SK-N-SH treated with all-trans-retinoic acid at 6 μM for 48 hours (cell line): ENCODE data around the gene UTS2B.

Experiments
- ATAC-seq: fragments of 200-7000 bp; cut with Tn5 transposase; 3 replicates; pipeline ENCODE4 v1.9.1; 2020; ENCODE audit warnings: mild to moderate bottlenecking, moderate library complexity
- ARNTL ChIP-seq: fragments of 450-650 bp; formaldehyde crosslinking; IDR thresholded peaks from 2 replicates; pipeline ENCODE4 v1.5.0; 2020; ENCODE audit warnings: low read depth, mild to moderate bottlenecking, moderate library complexity, borderline replicate concordance
- BACH2 ChIP-seq: fragments of 250-450 bp; sonication (Bioruptor Pico); IDR thresholded peaks from 2 replicates; pipeline ENCODE4 v1.9.0; 2021; ENCODE audit warnings: mild to moderate bottlenecking, borderline replicate concordance
- CSDC2 ChIP-seq: fragments of 250-450 bp; sonication (Bioruptor Pico); IDR thresholded peaks from 2 replicates; pipeline ENCODE4 v1.5.0; 2020; ENCODE audit warnings: mild to moderate bottlenecking, moderate library complexity
- ESRRG ChIP-seq: fragments of 250-450 bp; sonication (Bioruptor Pico); IDR thresholded peaks from 2 replicates; pipeline ENCODE4 v1.6.1; 2021; ENCODE audit warnings: mild to moderate bottlenecking
- PPARA ChIP-seq: fragments of 250-450 bp; sonication (Bioruptor Pico); IDR thresholded peaks from 2 replicates; pipeline ENCODE4 v1.5.0; 2020; ENCODE audit warnings: mild to moderate bottlenecking, borderline replicate concordance
- RARB ChIP-seq: fragments of 250-450 bp; sonication (Bioruptor Pico); IDR thresholded peaks from 2 replicates; pipeline ENCODE4 v1.8.0; 2021; ENCODE audit warnings: mild to moderate bottlenecking, moderate library complexity
- TCF4 ChIP-seq: fragments of 250-450 bp; sonication (Bioruptor Pico); IDR thresholded peaks from 2 replicates; pipeline ENCODE4 v1.8.0; 2021; ENCODE audit warnings: mild to moderate bottlenecking, moderate library complexity, borderline replicate concordance
- TOX ChIP-seq: fragments of 250-450 bp; sonication (Bioruptor Pico); IDR thresholded peaks from 2 replicates; pipeline ENCODE4 v1.8.0; 2021; ENCODE audit warnings: mild to moderate bottlenecking, moderate library complexity, borderline replicate concordance
- ZC3H10 ChIP-seq: fragments of 250-450 bp; sonication (Bioruptor Pico); IDR thresholded peaks from 2 replicates; pipeline ENCODE4 v1.5.1; 2021; ENCODE audit warnings: mild to moderate bottlenecking, moderate library complexity
- ZFP3 ChIP-seq: fragments of 250-450 bp; sonication (Bioruptor Pico); IDR thresholded peaks from 2 replicates; pipeline ENCODE4 v1.5.0; 2020; ENCODE audit warnings: mild to moderate bottlenecking, moderate library complexity
- ZFP30 ChIP-seq: fragments of 450-650 bp; formaldehyde crosslinking; IDR thresholded peaks from 2 replicates; pipeline ENCODE4 v1.5.0; 2022; ENCODE audit warnings: mild to moderate bottlenecking, moderate library complexity
- ZNF70 ChIP-seq: fragments of 450-650 bp; formaldehyde crosslinking; IDR thresholded peaks from 2 replicates; pipeline ENCODE4 v1.5.0; 2020; ENCODE audit warnings: mild to moderate bottlenecking, moderate library complexity
- ZNF8 ChIP-seq: fragments of 450-650 bp; formaldehyde crosslinking; IDR thresholded peaks from 2 replicates; pipeline ENCODE4 v1.5.0; 2020; ENCODE audit warnings: mild to moderate bottlenecking, moderate library complexity
- TF ChIP-seq, protein P1 (sequence below): fragments of 250-450 bp; sonication (Bioruptor Pico); IDR thresholded peaks from 2 replicates; pipeline ENCODE4 v1.8.0; 2021; ENCODE audit warnings: low read depth, mild to moderate bottlenecking, moderate library complexity, borderline replicate concordance
- TF ChIP-seq, protein P2 (sequence below): fragments of 250-450 bp; sonication (Bioruptor Pico); IDR thresholded peaks from 2 replicates; pipeline ENCODE4 v1.8.0; 2020; ENCODE audit warnings: mild to moderate bottlenecking, moderate library complexity, borderline replicate concordance
- TF ChIP-seq, protein P3 (sequence below): fragments of 250-450 bp; sonication (Bioruptor Pico); IDR thresholded peaks from 2 replicates; pipeline ENCODE4 v1.5.1; 2021; ENCODE audit warnings: mild to moderate bottlenecking, moderate library complexity
- TF ChIP-seq, protein P4 (sequence below): fragments of 250-450 bp; sonication (Bioruptor Pico); IDR thresholded peaks from 2 replicates; pipeline ENCODE4 v1.5.1; 2020; ENCODE audit warnings: low read depth, mild to moderate bottlenecking, moderate library complexity
- TF ChIP-seq, protein P5 (sequence below): fragments of 250-450 bp; sonication (Bioruptor Pico); IDR thresholded peaks from 2 replicates; pipeline ENCODE4 v1.5.0; 2020; ENCODE audit warnings: mild to moderate bottlenecking, moderate library complexity

Gene UTS2B

DNA sequence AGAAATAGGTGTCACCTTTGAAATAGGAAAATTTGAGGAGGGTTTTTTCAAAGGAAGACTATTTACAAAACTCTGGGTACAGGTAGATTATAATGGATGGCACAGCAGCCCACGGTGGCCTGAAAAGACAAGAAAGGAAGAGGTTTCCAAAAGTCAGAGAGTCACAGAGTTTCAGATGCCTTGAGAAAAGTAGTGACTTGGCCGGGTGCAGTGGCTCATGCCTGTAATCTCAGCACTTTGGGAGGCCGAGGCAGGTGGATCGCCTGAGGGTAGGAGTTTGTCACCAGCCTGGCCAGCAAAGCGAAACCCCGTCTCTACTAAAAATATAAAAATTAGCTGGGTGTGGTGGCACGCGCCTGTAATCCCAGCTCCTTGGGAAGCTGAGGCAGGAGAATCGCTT, 96.1 kb downstream of the UTS2B start (continued):
- TF ChIP-seq, protein P1, sequence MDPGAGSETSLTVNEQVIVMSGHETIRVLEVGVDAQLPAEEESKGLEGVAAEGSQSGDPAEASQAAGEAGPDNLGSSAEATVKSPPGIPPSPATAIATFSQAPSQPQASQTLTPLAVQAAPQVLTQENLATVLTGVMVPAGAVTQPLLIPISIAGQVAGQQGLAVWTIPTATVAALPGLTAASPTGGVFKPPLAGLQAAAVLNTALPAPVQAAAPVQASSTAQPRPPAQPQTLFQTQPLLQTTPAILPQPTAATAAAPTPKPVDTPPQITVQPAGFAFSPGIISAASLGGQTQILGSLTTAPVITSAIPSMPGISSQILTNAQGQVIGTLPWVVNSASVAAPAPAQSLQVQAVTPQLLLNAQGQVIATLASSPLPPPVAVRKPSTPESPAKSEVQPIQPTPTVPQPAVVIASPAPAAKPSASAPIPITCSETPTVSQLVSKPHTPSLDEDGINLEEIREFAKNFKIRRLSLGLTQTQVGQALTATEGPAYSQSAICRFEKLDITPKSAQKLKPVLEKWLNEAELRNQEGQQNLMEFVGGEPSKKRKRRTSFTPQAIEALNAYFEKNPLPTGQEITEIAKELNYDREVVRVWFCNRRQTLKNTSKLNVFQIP, result no peak
- no peak for TF ChIP-seq ESRRG (CRISPR knock-in tag)
- no peak for TF ChIP-seq CSDC2 (CRISPR knock-in tag)
- TF ChIP-seq, protein P2, sequence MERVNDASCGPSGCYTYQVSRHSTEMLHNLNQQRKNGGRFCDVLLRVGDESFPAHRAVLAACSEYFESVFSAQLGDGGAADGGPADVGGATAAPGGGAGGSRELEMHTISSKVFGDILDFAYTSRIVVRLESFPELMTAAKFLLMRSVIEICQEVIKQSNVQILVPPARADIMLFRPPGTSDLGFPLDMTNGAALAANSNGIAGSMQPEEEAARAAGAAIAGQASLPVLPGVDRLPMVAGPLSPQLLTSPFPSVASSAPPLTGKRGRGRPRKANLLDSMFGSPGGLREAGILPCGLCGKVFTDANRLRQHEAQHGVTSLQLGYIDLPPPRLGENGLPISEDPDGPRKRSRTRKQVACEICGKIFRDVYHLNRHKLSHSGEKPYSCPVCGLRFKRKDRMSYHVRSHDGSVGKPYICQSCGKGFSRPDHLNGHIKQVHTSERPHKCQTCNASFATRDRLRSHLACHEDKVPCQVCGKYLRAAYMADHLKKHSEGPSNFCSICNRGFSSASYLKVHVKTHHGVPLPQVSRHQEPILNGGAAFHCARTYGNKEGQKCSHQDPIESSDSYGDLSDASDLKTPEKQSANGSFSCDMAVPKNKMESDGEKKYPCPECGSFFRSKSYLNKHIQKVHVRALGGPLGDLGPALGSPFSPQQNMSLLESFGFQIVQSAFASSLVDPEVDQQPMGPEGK (CRISPR knock-in tag), result no peak
- TF ChIP-seq PPARA, result no peak
- no peak for TF ChIP-seq TOX (CRISPR knock-in tag)
- TF ChIP-seq BACH2 (CRISPR knock-in tag), result no peak
- TF ChIP-seq RARB (CRISPR knock-in tag), result no peak

DNA sequence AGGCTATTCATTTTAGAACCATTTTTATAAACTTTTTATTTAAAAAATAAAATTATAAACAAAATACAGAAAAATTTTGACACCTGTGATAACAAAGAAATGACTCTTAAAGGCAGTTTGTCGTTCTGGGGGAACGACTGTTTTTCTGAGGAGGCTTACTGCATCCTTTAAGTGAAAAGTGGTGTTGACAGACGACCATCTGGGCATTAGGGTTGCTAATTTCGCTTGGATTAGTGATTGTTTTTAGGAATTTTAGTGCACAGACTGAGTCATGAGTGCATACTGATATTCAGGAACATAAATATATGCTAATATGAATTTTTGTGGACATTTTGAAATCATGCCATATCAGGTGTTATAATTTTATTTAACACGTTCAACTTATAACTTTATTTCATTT, 102.8 kb downstream of the UTS2B start:
- TF ChIP-seq ZNF8 (CRISPR knock-in tag) (no peak), ZFP30 (CRISPR knock-in tag) (no peak), PPARA (no peak), ESRRG (CRISPR knock-in tag) (no peak), ZNF70 (CRISPR knock-in tag) (no peak), ARNTL (no peak), BACH2 (CRISPR knock-in tag) (no peak), ZC3H10 (CRISPR knock-in tag) (no peak)
- TF ChIP-seq, protein P3, sequence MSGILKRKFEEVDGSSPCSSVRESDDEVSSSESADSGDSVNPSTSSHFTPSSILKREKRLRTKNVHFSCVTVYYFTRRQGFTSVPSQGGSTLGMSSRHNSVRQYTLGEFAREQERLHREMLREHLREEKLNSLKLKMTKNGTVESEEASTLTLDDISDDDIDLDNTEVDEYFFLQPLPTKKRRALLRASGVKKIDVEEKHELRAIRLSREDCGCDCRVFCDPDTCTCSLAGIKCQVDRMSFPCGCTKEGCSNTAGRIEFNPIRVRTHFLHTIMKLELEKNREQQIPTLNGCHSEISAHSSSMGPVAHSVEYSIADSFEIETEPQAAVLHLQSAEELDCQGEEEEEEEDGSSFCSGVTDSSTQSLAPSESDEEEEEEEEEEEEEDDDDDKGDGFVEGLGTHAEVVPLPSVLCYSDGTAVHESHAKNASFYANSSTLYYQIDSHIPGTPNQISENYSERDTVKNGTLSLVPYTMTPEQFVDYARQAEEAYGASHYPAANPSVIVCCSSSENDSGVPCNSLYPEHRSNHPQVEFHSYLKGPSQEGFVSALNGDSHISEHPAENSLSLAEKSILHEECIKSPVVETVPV, result no peak
- TF ChIP-seq, protein P4, sequence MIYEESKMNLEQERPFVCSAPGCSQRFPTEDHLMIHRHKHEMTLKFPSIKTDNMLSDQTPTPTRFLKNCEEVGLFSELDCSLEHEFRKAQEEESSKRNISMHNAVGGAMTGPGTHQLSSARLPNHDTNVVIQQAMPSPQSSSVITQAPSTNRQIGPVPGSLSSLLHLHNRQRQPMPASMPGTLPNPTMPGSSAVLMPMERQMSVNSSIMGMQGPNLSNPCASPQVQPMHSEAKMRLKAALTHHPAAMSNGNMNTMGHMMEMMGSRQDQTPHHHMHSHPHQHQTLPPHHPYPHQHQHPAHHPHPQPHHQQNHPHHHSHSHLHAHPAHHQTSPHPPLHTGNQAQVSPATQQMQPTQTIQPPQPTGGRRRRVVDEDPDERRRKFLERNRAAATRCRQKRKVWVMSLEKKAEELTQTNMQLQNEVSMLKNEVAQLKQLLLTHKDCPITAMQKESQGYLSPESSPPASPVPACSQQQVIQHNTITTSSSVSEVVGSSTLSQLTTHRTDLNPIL (CRISPR knock-in tag), result no peak
- TF ChIP-seq, protein P2 (CRISPR knock-in tag), result no peak
- ATAC-seq, result no peak

DNA sequence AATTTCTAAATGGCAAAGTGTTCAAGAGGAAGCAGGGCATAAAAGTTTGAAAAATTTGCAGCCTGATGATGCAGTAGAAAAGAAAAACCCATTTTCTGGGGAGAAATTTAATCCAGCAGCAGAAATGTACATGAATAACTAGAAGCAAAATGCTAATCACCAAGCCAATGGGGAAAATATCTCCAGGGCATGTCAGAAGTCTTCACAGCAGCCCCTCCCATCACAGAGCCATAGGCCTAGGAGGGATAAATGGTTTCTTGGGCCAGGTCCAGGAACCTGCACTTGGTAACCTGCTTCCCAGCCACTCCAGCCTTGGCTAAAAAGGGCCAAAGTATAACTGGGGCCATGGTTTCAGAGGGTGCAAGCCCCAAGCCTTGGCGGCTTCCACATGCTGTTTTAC, 108.7 kb downstream of the UTS2B start:
- no peak for TF ChIP-seq ZNF70 (CRISPR knock-in tag)
- TF ChIP-seq ZFP3 (CRISPR knock-in tag), result no peak
- TF ChIP-seq, protein P4 (CRISPR knock-in tag), result no peak
- TF ChIP-seq ZFP30 (CRISPR knock-in tag), result no peak
- TF ChIP-seq TCF4, result no peak
- TF ChIP-seq, protein P5, sequence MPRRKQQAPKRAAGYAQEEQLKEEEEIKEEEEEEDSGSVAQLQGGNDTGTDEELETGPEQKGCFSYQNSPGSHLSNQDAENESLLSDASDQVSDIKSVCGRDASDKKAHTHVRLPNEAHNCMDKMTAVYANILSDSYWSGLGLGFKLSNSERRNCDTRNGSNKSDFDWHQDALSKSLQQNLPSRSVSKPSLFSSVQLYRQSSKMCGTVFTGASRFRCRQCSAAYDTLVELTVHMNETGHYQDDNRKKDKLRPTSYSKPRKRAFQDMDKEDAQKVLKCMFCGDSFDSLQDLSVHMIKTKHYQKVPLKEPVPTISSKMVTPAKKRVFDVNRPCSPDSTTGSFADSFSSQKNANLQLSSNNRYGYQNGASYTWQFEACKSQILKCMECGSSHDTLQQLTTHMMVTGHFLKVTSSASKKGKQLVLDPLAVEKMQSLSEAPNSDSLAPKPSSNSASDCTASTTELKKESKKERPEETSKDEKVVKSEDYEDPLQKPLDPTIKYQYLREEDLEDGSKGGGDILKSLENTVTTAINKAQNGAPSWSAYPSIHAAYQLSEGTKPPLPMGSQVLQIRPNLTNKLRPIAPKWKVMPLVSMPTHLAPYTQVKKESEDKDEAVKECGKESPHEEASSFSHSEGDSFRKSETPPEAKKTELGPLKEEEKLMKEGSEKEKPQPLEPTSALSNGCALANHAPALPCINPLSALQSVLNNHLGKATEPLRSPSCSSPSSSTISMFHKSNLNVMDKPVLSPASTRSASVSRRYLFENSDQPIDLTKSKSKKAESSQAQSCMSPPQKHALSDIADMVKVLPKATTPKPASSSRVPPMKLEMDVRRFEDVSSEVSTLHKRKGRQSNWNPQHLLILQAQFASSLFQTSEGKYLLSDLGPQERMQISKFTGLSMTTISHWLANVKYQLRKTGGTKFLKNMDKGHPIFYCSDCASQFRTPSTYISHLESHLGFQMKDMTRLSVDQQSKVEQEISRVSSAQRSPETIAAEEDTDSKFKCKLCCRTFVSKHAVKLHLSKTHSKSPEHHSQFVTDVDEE, result no peak
- TF ChIP-seq, protein P1, result no peak
- TF ChIP-seq, all 23 proteins: peak for 0
- no peak for ATAC-seq
